ENCODE data around the gene CAMTA2. TPM values are rescaled to one million over a fixed set of nuclear protein-coding genes. Genes with fewer than 3 reads are reported as not detected.
A peak's percentile ranks its signal among the peaks of the same experiment; 100 is the strongest.

Gene CAMTA2
- total and polyA plus RNA-seq, 2 experiments from 2014 or later, result 4.4 to 8.7 TPM

DNA sequence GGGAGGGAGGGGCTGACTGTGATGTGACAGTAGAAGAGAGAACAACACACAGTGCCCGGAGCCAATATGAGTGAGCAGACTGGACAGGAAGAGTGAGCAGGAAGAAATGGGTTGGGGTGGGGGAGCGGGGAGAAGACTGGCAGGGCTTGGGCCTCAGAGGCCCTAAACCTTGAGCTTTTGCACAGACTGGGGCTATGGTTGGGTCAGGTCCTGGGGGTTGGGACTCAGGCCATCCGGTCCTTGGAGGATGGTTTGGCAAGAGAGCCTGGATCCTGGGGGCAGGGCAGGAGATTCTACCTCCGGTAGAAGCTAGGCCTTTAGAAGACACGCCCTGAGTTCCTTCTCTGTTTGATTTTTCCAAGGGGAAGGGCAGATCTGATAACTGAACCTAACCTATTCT is 1.1 kb downstream of the CAMTA2 start:
- Histone ChIP-seq H3K36me3 (ENCODE audit: insufficient read depth) (no peaks in the 10 kb centered on the region), H2AFZ (no peak overlapping the region), H3K79me2 (replicated peaks; ENCODE audit: insufficient read depth) (no peaks in the 10 kb centered on the region), H3K27ac (ENCODE audit: low read depth) (no peak overlapping the region), H3K9me2 (ENCODE audit: insufficient read depth) (no peaks in the 10 kb centered on the region), H3K4me1 (ENCODE audit: insufficient read depth) (peaks cover 15% of the 10 kb centered on the region), H3K4me2 (peak overlapping the region; percentile 97), H3K4me3 (peak overlapping the region; percentile 87), H3F3A (replicated peaks; ENCODE audit: low read depth) (peaks cover 11% of the 10 kb centered on the region; the same call in 1 of the 2 replicates), H3K27me3 (ENCODE audit: insufficient read depth) (0 out of 2 replicates have a peak, but pooled peaks cover 8% of the 10 kb centered on the region), H4K20me1 (replicated peaks; ENCODE audit: insufficient read depth) (no peaks in the 10 kb centered on the region)
- peaks cover 7% of the 10 kb centered on the region; the same call in 2 of the 3 replicates for H3K36me3 Mint-ChIP-seq (ENCODE audit: low read depth)
- H3K4me3 Mint-ChIP-seq, result peak overlapping the region; percentile 84
- no peak overlapping the region for H3K27ac Mint-ChIP-seq
- H3K27me3 Mint-ChIP-seq (ENCODE audit: insufficient read depth, low read depth, poor library complexity), result peaks cover 34% of the 10 kb centered on the region
- TF ChIP-seq, protein P1, sequence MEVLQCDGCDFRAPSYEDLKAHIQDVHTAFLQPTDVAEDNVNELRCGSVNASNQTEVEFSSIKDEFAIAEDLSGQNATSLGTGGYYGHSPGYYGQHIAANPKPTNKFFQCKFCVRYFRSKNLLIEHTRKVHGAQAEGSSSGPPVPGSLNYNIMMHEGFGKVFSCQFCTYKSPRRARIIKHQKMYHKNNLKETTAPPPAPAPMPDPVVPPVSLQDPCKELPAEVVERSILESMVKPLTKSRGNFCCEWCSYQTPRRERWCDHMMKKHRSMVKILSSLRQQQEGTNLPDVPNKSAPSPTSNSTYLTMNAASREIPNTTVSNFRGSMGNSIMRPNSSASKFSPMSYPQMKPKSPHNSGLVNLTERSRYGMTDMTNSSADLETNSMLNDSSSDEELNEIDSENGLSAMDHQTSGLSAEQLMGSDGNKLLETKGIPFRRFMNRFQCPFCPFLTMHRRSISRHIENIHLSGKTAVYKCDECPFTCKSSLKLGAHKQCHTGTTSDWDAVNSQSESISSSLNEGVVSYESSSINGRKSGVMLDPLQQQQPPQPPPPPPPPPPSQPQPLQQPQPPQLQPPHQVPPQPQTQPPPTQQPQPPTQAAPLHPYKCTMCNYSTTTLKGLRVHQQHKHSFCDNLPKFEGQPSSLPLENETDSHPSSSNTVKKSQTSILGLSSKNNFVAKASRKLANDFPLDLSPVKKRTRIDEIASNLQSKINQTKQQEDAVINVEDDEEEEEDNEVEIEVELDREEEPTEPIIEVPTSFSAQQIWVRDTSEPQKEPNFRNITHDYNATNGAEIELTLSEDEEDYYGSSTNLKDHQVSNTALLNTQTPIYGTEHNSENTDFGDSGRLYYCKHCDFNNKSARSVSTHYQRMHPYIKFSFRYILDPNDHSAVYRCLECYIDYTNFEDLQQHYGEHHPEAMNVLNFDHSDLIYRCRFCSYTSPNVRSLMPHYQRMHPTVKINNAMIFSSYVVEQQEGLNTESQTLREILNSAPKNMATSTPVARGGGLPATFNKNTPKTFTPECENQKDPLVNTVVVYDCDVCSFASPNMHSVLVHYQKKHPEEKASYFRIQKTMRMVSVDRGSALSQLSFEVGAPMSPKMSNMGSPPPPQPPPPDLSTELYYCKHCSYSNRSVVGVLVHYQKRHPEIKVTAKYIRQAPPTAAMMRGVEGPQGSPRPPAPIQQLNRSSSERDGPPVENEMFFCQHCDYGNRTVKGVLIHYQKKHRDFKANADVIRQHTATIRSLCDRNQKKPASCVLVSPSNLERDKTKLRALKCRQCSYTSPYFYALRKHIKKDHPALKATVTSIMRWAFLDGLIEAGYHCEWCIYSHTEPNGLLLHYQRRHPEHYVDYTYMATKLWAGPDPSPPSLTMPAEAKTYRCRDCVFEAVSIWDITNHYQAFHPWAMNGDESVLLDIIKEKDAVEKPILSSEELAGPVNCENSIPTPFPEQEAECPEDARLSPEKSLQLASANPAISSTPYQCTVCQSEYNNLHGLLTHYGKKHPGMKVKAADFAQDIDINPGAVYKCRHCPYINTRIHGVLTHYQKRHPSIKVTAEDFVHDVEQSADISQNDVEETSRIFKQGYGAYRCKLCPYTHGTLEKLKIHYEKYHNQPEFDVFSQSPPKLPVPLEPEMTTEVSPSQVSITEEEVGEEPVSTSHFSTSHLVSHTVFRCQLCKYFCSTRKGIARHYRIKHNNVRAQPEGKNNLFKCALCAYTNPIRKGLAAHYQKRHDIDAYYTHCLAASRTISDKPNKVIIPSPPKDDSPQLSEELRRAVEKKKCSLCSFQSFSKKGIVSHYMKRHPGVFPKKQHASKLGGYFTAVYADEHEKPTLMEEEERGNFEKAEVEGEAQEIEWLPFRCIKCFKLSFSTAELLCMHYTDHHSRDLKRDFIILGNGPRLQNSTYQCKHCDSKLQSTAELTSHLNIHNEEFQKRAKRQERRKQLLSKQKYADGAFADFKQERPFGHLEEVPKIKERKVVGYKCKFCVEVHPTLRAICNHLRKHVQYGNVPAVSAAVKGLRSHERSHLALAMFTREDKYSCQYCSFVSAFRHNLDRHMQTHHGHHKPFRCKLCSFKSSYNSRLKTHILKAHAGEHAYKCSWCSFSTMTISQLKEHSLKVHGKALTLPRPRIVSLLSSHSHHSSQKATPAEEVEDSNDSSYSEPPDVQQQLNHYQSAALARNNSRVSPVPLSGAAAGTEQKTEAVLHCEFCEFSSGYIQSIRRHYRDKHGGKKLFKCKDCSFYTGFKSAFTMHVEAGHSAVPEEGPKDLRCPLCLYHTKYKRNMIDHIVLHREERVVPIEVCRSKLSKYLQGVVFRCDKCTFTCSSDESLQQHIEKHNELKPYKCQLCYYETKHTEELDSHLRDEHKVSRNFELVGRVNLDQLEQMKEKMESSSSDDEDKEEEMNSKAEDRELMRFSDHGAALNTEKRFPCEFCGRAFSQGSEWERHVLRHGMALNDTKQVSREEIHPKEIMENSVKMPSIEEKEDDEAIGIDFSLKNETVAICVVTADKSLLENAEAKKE (CRISPR knock-in tag; IDR thresholded peaks at IDR 0.05), result no peak
- no peak for TF ChIP-seq EZH2phosphoT487 (IDR thresholded peaks at IDR 0.05; ENCODE audit: unreplicated experiment)
- TF ChIP-seq NANOG (IDR thresholded peaks at IDR 0.05; ENCODE audit: borderline replicate concordance), result no peak
- no peak for TF ChIP-seq POLR2AphosphoS5 (IDR thresholded peaks at IDR 0.05; ENCODE audit: low read depth)
- TF ChIP-seq, protein P2, sequence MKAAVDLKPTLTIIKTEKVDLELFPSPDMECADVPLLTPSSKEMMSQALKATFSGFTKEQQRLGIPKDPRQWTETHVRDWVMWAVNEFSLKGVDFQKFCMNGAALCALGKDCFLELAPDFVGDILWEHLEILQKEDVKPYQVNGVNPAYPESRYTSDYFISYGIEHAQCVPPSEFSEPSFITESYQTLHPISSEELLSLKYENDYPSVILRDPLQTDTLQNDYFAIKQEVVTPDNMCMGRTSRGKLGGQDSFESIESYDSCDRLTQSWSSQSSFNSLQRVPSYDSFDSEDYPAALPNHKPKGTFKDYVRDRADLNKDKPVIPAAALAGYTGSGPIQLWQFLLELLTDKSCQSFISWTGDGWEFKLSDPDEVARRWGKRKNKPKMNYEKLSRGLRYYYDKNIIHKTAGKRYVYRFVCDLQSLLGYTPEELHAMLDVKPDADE (IDR thresholded peaks at IDR 0.05), result no peak
- TF ChIP-seq STAT1 (IDR thresholded peaks at IDR 0.05; ENCODE audit: unreplicated experiment), result no peak
- TF ChIP-seq EZH2 (IDR thresholded peaks at IDR 0.05; ENCODE audit: low read depth, unreplicated experiment), result no peak
- TF ChIP-seq ZNF114 (CRISPR knock-in tag; IDR thresholded peaks at IDR 0.05), result no peak
- no peak for TF ChIP-seq CREB1 (CRISPR knock-in tag; IDR thresholded peaks at IDR 0.05; ENCODE audit: low read depth)
- TF ChIP-seq, protein P3, sequence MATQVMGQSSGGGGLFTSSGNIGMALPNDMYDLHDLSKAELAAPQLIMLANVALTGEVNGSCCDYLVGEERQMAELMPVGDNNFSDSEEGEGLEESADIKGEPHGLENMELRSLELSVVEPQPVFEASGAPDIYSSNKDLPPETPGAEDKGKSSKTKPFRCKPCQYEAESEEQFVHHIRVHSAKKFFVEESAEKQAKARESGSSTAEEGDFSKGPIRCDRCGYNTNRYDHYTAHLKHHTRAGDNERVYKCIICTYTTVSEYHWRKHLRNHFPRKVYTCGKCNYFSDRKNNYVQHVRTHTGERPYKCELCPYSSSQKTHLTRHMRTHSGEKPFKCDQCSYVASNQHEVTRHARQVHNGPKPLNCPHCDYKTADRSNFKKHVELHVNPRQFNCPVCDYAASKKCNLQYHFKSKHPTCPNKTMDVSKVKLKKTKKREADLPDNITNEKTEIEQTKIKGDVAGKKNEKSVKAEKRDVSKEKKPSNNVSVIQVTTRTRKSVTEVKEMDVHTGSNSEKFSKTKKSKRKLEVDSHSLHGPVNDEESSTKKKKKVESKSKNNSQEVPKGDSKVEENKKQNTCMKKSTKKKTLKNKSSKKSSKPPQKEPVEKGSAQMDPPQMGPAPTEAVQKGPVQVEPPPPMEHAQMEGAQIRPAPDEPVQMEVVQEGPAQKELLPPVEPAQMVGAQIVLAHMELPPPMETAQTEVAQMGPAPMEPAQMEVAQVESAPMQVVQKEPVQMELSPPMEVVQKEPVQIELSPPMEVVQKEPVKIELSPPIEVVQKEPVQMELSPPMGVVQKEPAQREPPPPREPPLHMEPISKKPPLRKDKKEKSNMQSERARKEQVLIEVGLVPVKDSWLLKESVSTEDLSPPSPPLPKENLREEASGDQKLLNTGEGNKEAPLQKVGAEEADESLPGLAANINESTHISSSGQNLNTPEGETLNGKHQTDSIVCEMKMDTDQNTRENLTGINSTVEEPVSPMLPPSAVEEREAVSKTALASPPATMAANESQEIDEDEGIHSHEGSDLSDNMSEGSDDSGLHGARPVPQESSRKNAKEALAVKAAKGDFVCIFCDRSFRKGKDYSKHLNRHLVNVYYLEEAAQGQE (IDR thresholded peaks at IDR 0.05; ENCODE audit: unreplicated experiment), result no peak
- TF ChIP-seq, protein P4, sequence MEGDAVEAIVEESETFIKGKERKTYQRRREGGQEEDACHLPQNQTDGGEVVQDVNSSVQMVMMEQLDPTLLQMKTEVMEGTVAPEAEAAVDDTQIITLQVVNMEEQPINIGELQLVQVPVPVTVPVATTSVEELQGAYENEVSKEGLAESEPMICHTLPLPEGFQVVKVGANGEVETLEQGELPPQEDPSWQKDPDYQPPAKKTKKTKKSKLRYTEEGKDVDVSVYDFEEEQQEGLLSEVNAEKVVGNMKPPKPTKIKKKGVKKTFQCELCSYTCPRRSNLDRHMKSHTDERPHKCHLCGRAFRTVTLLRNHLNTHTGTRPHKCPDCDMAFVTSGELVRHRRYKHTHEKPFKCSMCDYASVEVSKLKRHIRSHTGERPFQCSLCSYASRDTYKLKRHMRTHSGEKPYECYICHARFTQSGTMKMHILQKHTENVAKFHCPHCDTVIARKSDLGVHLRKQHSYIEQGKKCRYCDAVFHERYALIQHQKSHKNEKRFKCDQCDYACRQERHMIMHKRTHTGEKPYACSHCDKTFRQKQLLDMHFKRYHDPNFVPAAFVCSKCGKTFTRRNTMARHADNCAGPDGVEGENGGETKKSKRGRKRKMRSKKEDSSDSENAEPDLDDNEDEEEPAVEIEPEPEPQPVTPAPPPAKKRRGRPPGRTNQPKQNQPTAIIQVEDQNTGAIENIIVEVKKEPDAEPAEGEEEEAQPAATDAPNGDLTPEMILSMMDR (conservative IDR thresholded peaks at IDR 0.05; ENCODE audit: low read depth in 2 of 2), result no peak
- TF ChIP-seq ZNF331 (CRISPR knock-in tag; IDR thresholded peaks at IDR 0.05; ENCODE audit: low read depth), result no peak
- no peak for TF ChIP-seq JUNB (IDR thresholded peaks at IDR 0.05; ENCODE audit: unreplicated experiment)
- H3K9me3 Mint-ChIP-seq, result no peaks in the 10 kb centered on the region; the same call in 2 of the 3 replicates
- H3K4me1 Mint-ChIP-seq, result peaks cover 26% of the 10 kb centered on the region
- DNase-seq (ENCODE audit: low spot score) (peak; percentile 18), ATAC-seq (no peak)

Data from GM23338 (cell line).